Activated CD4-positive, alpha-beta T cell treated with anti-CD3 and anti-CD28 coated beads for 36 hours (primary cell): ENCODE measurements around the gene JMJD8. TPM values are rescaled to one million over a fixed set of nuclear protein-coding genes. Genes with fewer than 3 reads are reported as not detected.

Experiments used
- ATAC-seq: fragments of 200-7000 bp; cut with Tn5 transposase; one replicate; pipeline ENCODE4 v1.10.0; 2021; ENCODE audit warnings: mild to moderate bottlenecking, moderate library complexity
- CTCF ChIA-PET: fragments of 350-600 bp; sonication (Branson Sonifier 250); formaldehyde crosslinking; loops from one replicate; lab custom pipeline; 2021; ENCODE audit warnings: antibody characterized with exemption; lab: Charles Lee
- POLR2A ChIA-PET: fragments of 350-600 bp; sonication (Branson Sonifier 250); formaldehyde crosslinking; loops from one replicate; lab custom pipeline; 2021; ENCODE audit warnings: antibody characterized with exemption, inconsistent platforms; lab: Charles Lee
- DNase-seq: peaks from one replicate; pipeline ENCODE4 v3.0.0-alpha.2; 2020
- H3K27ac Mint-ChIP-seq: one replicate; pipeline ENCODE4 v1.8.0; 2021; ENCODE audit warnings: mixed read lengths
- H3K27me3 Mint-ChIP-seq: one replicate; pipeline ENCODE4 v1.8.0; 2021; ENCODE audit warnings: mixed read lengths
- H3K36me3 Mint-ChIP-seq: one replicate; pipeline ENCODE4 v1.8.0; 2021; ENCODE audit warnings: low read depth, mixed read lengths
- H3K4me1 Mint-ChIP-seq: one replicate; pipeline ENCODE4 v1.8.0; 2021; ENCODE audit warnings: mixed read lengths
- H3K4me3 Mint-ChIP-seq: one replicate; pipeline ENCODE4 v1.8.0; 2021; ENCODE audit warnings: mild to moderate bottlenecking, moderate library complexity, mixed read lengths
- H3K9me3 Mint-ChIP-seq: one replicate; pipeline ENCODE4 v1.8.0; 2021; ENCODE audit warnings: low read depth, mixed read lengths
- intact Hi-C, 2 experiments: fragments of 100-400 bp; cut with DNase I in 1 of 2; cut with micrococcal nuclease in 1 of 2; formaldehyde crosslinking; loops; one replicate each; pipeline versions ENCODE4 v1.14.2 to v1.15.1; 2022 to 2024; cut with DNase I, micrococcal nuclease
- total RNA-seq, 2 experiments: library from RNA; stranded (reverse); gene quantifications; one replicate each; pipeline ENCODE4 v1.2.3, GENCODE V29; 2021

Gene JMJD8
- total RNA-seq, 2 experiments from 2014 or later: 26.1 to 31.4 TPM

DNA sequence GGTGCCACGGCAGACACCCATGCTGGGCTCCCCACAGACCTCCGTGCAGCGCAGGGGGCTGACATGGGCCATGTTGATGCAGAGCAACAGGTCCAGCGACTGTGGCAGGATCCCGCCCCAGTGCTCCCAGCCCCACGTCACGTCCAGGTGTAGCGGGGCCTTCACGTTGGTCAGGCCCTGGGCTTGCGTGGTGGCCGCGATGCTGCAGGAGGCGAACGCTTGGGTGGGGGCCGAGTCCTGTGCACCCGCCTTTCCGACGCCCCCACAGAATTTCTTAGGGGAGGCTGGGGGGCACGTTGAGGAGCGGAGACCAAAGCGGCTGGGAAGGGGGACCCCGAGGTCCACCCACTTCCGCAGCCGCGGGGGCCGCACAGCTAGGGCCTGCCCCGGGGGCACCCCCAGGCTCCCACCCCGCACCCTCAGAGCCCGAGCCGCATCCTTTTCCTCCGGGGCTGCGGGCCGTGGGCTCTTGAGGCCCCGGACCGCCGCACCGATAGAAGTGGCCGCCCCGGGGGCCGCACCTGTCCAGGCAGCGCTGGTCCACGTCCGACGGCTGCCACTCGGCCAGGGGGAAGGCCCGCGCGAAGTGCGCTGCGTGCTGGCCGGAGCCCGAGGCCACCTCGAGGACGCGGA, 48.4 kb downstream of the JMJD8 start:
- peaks cover 13% of the 10 kb centered on the region for H3K4me1 Mint-ChIP-seq
- no peaks in the 10 kb centered on the region for H3K9me3 Mint-ChIP-seq
- CTCF ChIA-PET: interaction anchor here (0.6 to 0.8 kb wide), 4 partner anchors 12 to 87 kb away, joined by 3 to 6 read pairs (median 3); no protein-coding TSS in a partner anchor
- DNase-seq (peak; percentile 44), ATAC-seq (no peak)
- H3K36me3 Mint-ChIP-seq: peaks cover 7% of the 10 kb centered on the region
- intact Hi-C loops: loop anchor here (1.0 to 5.0 kb wide), 22 partner anchors 14 to 785 kb away; partner anchors contain the start of genes CAPN15 (in 2 of the 2), JMJD8 (in 2 of the 2), STUB1 (in 2 of the 2) and CHTF18 (in 1 of the 2)
- POLR2A ChIA-PET: interaction anchor here (0.6 to 1.2 kb wide), 2 partner anchors 69 to 1147 kb away, joined by 3 to 6 read pairs; partner anchors contain the start of genes NHLRC4, NUBP2 and SPSB3
- H3K4me3 Mint-ChIP-seq: peak overlapping the region; percentile 87
- H3K27me3 Mint-ChIP-seq: no peaks in the 10 kb centered on the region
- no peak overlapping the region for H3K27ac Mint-ChIP-seq

DNA sequence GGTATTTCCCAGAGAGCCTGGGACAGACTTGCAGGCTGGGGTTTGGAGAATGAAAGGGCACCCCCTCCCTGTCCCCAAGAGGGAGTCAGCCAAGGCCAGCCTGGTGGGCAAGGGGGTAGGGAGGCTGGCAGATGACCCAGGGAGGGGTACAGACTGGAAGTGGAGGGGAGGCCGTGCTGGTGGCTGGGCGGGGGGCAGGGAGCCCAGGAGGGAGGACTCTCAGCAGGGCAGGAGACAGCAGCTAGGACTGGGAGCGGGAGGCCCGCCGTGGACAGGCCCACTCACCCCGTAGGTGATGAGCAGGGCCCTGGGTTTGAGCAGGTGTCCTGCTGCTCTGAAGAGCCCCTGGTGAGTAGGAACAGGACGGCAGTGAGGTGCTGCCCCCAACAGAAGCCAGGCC, 49.1 kb downstream of the JMJD8 start:
- intact Hi-C loops: loop anchor here (5.0 kb wide), 3 partner anchors 47 to 253 kb away; partner anchors contain the start of genes CAPN15 (in 1 of the 2), JMJD8 (in 1 of the 2), PGAP6 (in 1 of the 2) and STUB1 (in 1 of the 2)
- POLR2A ChIA-PET: no interaction called here
- H3K9me3 Mint-ChIP-seq: no peaks in the 10 kb centered on the region
- no peak overlapping the region for H3K27ac Mint-ChIP-seq
- ATAC-seq (no peak), DNase-seq (no peak)
- no peaks in the 10 kb centered on the region for H3K27me3 Mint-ChIP-seq
- peaks cover 13% of the 10 kb centered on the region for H3K4me1 Mint-ChIP-seq
- peak overlapping the region; percentile 87 for H3K4me3 Mint-ChIP-seq
- H3K36me3 Mint-ChIP-seq: peaks cover 7% of the 10 kb centered on the region
- CTCF ChIA-PET: interaction anchor here (0.6 kb wide), 2 partner anchors 68 to 88 kb away, joined by 3 to 7 read pairs; no protein-coding TSS in a partner anchor

DNA sequence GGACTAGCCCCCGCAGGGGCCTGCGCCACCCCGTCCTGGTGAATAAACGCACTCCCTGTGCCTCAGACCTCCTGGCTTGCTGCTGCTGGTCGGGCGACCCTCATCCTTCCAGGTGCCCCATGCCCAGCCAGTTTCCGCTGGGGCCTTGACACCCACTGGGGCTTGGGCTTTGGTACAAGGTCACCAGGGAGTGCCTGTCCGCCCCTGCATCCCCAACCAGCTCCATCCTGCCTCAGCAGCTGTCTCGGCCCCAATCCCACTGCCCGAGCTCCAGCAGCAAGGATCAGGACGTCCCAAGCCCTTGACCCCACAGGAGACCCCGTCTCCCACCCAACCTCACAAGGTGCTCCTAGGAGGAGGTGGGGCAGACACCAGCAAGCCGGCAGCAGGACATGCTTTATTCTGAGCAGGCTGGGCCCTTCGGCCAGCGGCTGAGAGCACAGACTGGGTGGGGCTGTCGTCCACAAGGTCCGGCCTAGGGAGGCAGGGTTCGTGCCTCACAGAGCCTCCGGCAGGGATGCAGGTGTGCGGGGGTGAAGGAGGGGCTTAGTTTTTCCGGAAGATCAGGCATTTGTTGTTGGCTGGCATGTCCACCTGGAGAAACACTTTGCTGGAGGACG, 50.0 kb downstream of the JMJD8 start:
- ATAC-seq: no peak
- H3K4me3 Mint-ChIP-seq: peak overlapping the region; percentile 48
- H3K27me3 Mint-ChIP-seq: no peaks in the 10 kb centered on the region
- ChIA-PET POLR2A (no interaction called here), CTCF (interaction anchor here (0.6 kb wide), 1 partner anchor 1570 kb away, joined by 4 read pairs; no protein-coding TSS in a partner anchor)
- peaks cover 7% of the 10 kb centered on the region for H3K36me3 Mint-ChIP-seq
- peaks cover 13% of the 10 kb centered on the region for H3K4me1 Mint-ChIP-seq
- no peaks in the 10 kb centered on the region for H3K9me3 Mint-ChIP-seq
- DNase-seq: no peak
- intact Hi-C loops: no loop called here
- no peak overlapping the region for H3K27ac Mint-ChIP-seq

DNA sequence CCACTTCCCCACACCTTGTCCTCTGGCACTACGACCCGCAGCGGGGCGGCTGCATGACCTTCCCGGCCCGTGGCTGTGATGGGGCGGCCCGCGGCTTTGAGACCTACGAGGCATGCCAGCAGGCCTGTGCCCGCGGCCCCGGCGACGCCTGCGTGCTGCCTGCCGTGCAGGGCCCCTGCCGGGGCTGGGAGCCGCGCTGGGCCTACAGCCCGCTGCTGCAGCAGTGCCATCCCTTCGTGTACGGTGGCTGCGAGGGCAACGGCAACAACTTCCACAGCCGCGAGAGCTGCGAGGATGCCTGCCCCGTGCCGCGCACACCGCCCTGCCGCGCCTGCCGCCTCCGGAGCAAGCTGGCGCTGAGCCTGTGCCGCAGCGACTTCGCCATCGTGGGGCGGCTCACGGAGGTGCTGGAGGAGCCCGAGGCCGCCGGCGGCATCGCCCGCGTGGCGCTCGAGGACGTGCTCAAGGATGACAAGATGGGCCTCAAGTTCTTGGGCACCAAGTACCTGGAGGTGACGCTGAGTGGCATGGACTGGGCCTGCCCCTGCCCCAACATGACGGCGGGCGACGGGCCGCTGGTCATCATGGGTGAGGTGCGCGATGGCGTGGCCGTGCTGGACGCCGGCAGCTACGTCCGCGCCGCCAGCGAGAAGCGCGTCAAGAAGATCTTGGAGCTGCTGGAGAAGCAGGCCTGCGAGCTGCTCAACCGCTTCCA, 50.6 kb downstream of the JMJD8 start:
- peaks cover 9% of the 10 kb centered on the region for H3K36me3 Mint-ChIP-seq
- CTCF ChIA-PET: interaction anchor here (0.6 kb wide), 1 partner anchor 1571 kb away, joined by 4 read pairs; no protein-coding TSS in a partner anchor
- H3K4me3 Mint-ChIP-seq: no peak overlapping the region
- DNase-seq (no peak), ATAC-seq (no peak)
- intact Hi-C loops: no loop called here
- no peak overlapping the region for H3K27ac Mint-ChIP-seq
- peaks cover 13% of the 10 kb centered on the region for H3K4me1 Mint-ChIP-seq
- POLR2A ChIA-PET: no interaction called here
- no peaks in the 10 kb centered on the region for H3K9me3 Mint-ChIP-seq
- H3K27me3 Mint-ChIP-seq: no peaks in the 10 kb centered on the region

DNA sequence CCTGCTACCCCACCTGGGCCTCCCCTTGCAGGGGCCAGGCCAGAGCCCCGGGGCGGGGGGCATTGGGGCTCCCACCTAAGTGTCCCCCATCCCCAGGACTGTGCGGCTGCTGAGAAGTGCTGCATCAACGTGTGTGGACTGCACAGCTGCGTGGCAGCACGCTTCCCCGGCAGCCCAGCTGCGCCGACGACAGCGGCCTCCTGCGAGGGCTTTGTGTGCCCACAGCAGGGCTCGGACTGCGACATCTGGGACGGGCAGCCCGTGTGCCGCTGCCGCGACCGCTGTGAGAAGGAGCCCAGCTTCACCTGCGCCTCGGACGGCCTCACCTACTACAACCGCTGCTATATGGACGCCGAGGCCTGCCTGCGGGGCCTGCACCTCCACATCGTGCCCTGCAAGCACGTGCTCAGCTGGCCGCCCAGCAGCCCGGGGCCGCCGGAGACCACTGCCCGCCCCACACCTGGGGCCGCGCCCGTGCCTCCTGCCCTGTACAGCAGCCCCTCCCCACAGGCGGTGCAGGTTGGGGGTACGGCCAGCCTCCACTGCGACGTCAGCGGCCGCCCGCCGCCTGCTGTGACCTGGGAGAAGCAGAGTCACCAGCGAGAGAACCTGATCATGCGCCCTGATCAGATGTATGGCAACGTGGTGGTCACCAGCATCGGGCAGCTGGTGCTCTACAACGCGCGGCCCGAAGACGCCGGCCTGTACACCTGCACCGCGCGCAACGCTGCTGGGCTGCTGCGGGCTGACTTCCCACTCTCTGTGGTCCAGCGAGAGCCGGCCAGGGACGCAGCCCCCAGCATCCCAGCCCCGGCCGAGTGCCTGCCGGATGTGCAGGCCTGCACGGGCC, 51.4 kb downstream of the JMJD8 start:
- POLR2A ChIA-PET: no interaction called here
- no peaks in the 10 kb centered on the region for H3K27me3 Mint-ChIP-seq
- H3K4me1 Mint-ChIP-seq: peaks cover 12% of the 10 kb centered on the region
- no peak overlapping the region for H3K27ac Mint-ChIP-seq
- CTCF ChIA-PET: no interaction called here
- no peaks in the 10 kb centered on the region for H3K9me3 Mint-ChIP-seq
- intact Hi-C loops: no loop called here
- no peak for ATAC-seq
- no peak for DNase-seq
- H3K36me3 Mint-ChIP-seq: peaks cover 9% of the 10 kb centered on the region
- no peak overlapping the region for H3K4me3 Mint-ChIP-seq

DNA sequence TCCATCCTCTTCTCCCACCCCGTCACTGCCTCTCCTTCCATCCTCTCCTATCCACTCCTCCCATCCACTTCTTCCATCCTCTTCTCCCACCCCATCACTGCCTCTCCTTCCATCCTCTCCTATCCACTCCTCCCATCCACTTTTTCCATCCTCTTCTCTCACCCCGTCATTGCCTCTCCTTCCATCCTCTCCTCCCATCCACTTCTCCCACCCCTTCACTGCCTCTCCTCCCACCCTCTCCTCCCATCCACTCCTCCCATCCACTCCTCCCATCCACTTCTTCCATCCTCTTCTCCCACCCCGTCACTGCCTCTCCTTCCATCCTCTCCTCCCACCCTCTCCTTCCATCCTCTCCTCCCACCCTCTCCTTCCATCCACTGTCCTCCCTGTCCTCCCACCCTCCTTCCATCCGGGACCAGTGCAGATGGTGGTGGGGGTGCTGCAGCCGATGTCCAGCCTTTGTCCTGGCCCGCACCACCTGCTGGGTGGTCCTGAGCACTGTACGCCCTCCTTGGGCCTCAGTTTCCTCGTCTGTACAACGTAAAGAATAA, 52.3 kb downstream of the JMJD8 start:
- Mint-ChIP-seq H3K27me3 (no peaks in the 10 kb centered on the region), H3K9me3 (no peaks in the 10 kb centered on the region), H3K27ac (no peak overlapping the region)

More for the DNA sequence above, 52.3 kb downstream of the JMJD8 start:
- intact Hi-C loops: no loop called here
- Mint-ChIP-seq H3K36me3 (peaks cover 9% of the 10 kb centered on the region), H3K4me3 (no peak overlapping the region), H3K4me1 (peaks cover 11% of the 10 kb centered on the region)
- DNase-seq: no peak
- no peak for ATAC-seq
- ChIA-PET POLR2A (no interaction called here), CTCF (no interaction called here)

Other genes starting within 250 kb of the JMJD8 start
- 10 to 100 TPM; 64.7 to 69.7 TPM for gene CAPN15, start 156.6 kb downstream of the JMJD8 start, total RNA-seq
- not detected for gene PRR35, start 123.9 kb downstream of the JMJD8 start, total RNA-seq
- gene NHLRC4, start 117.3 kb downstream of the JMJD8 start, total RNA-seq: under 1 TPM; 0.19 to 0.87 TPM
- gene PIGQ, start 114.4 kb downstream of the JMJD8 start, total RNA-seq: 10 to 100 TPM; 24.2 to 24.7 TPM
- gene RAB40C, start 94.3 kb downstream of the JMJD8 start, total RNA-seq: 1 to 10 TPM; 8.9 to 9.6 TPM
- gene WFIKKN1, start 53.3 kb downstream of the JMJD8 start, total RNA-seq: 1 to 10 TPM in 1 of 2 experiments, under 1 TPM in 1; 0.74 to 1.1 TPM
- gene METTL26, start 48.0 kb downstream of the JMJD8 start, total RNA-seq: 100 to 1,000 TPM; 116 to 127 TPM
- gene MCRIP2, start 42.5 kb downstream of the JMJD8 start, total RNA-seq: 10 to 100 TPM; 28.5 to 44.0 TPM
- gene WDR90, start 35.0 kb downstream of the JMJD8 start, total RNA-seq: 10 to 100 TPM; 43.6 to 55.9 TPM
- 100 to 1,000 TPM; 123 to 130 TPM for gene RHOT2, start 16.2 kb downstream of the JMJD8 start, total RNA-seq
- under 1 TPM; 0.40 to 0.59 TPM for gene RHBDL1, start 8.7 kb downstream of the JMJD8 start, total RNA-seq
- 10 to 100 TPM; 61.1 to 67.0 TPM for gene STUB1, start 3.9 kb downstream of the JMJD8 start, total RNA-seq
- 10 to 100 TPM; 18.4 to 23.1 TPM for gene WDR24, start 6.1 kb upstream of the JMJD8 start, total RNA-seq
- 1 to 10 TPM; 6.1 to 6.8 TPM for gene FBXL16, start 21.5 kb upstream of the JMJD8 start, total RNA-seq
- gene METRN, start 30.8 kb upstream of the JMJD8 start, total RNA-seq: 10 to 100 TPM; 11.1 to 13.3 TPM
- 10 to 100 TPM; 13.3 to 27.0 TPM for gene ANTKMT, start 36.8 kb upstream of the JMJD8 start, total RNA-seq
- 1 to 10 TPM; 1.8 to 2.4 TPM for gene CCDC78, start 42.1 kb upstream of the JMJD8 start, total RNA-seq
- gene HAGHL, start 42.8 kb upstream of the JMJD8 start, total RNA-seq: 10 to 100 TPM; 10.0 to 11.7 TPM
- gene CIAO3, start 56.7 kb upstream of the JMJD8 start, total RNA-seq: 10 to 100 TPM; 28.3 to 31.9 TPM
- not detected for gene MSLN, start 76.4 kb upstream of the JMJD8 start, total RNA-seq
- gene RPUSD1, start 104.0 kb upstream of the JMJD8 start, total RNA-seq: 10 to 100 TPM; 16.3 to 17.5 TPM
- gene CHTF18, start 104.3 kb upstream of the JMJD8 start, total RNA-seq: 100 to 1,000 TPM in 1 of 2 experiments, 10 to 100 TPM in 1; 82.2 to 105 TPM
- gene GNG13, start 116.4 kb upstream of the JMJD8 start, total RNA-seq: not detected